NCI-H187 treated with DMSO at 0.1 percent for 48 hours (cell line): Measurements from ENCODE around the gene NEURL1B.
"Not testable (repeated sequence)": the region's sequence is repeated elsewhere in the genome, so short reads cannot be mapped to it uniquely, and the experiment has no call there.

Experiments used
- DNase-seq: peaks from one replicate; lab custom pipeline; 2025; lab: John Stamatoyannopoulos, UW

Gene NEURL1B, protein sequence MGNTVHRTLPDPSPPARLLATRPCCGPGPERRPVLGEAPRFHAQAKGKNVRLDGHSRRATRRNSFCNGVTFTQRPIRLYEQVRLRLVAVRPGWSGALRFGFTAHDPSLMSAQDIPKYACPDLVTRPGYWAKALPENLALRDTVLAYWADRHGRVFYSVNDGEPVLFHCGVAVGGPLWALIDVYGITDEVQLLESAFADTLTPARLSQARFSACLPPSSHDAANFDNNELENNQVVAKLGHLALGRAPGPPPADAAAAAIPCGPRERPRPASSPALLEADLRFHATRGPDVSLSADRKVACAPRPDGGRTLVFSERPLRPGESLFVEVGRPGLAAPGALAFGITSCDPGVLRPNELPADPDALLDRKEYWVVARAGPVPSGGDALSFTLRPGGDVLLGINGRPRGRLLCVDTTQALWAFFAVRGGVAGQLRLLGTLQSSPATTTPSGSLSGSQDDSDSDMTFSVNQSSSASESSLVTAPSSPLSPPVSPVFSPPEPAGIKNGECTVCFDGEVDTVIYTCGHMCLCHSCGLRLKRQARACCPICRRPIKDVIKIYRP

DNA sequence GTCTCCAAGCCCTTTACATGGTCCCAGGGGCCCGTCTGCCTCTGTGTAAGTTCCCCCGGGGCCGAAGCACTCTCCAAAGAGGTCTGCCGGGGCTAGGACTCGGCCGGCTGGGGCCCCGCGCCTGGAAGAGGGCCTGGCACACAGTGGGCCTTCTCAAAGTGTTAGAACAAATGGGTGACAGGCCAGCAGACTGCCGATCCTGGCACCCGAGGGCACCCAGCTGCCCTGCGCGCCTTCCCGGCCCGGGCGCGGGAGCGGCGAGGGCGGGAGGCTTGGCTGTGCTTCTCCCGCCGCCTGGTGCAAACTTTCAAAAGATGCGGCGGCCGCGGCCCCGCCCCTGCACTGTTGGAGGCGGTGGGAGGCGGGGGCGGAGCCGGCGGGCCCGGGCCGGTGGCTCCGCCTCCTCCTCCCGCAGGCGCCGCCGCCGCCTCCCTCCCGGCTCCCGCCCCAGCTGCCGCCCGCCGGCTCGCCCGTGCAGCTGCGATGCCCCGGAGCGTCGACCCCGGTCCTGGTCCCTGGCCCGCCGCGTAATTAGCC is at the start of gene NEURL1B:
Gene NEURL1B, plus strand, starts transcription at position 442 of the 537 bp plus-strand sequence. CDS start 144 bp downstream, outside the sequence.
- DNase-seq = no peak

DNA sequence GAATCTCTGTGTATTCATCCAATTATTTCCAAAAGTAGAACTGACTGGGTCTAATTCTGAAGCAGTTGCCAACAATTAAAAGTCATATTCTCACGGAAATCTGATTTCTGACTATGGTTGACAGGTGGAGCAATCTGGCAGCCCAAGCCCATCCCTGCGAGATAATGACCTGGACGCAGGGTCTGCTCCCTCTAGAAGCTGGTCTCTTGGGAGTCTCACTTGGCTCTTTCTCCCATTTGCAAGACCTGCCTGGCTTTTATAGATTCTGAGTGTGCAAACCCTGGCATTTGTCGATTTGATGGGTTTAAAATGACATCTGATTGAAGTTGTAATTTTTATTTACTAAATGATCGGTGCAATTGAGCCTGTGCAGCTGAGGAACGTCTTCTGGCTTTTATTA is 49.4 kb upstream of the NEURL1B start:
- no peak for DNase-seq

DNA sequence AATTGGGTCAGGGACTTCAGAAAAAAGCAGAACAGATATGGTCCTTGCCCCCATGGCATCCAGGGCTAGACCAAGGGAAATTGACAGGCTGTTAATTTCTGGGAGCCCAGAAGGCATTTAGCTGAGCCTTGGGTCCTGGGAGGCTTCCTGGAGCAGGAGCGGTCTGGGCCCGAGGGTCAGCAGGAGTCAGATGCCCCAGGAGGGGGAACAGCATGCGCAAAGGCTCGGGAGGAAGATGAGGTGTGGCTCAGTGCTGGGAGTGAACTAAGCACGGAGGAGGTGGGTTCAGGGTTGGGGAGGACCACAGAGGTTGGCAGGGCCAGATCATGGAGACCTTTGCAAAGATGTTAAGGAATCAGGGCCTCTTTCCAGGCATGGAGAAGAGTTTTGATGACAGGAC is 48.2 kb upstream of the NEURL1B start:
- DNase-seq = no peak

DNA sequence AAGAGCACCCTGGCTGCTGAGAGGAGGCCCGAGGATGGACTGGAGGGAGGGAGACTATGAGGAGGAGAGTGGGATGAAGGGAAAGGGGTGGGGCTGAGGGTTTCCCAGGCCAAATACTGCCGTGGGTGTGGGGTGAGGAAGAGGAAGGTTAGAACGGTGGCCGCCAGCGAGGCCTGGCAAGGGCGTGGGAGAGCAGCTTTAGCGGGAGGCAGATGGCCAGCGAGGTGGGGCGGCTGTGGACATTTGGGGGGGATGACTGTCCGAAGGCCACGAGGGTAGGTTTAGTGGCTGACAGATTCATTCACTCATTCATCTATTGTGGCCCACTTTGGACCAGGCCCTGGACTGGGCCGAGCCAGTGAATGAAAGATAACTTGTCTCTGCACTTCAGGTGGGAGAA is 47.8 kb upstream of the NEURL1B start:
- no peak for DNase-seq

DNA sequence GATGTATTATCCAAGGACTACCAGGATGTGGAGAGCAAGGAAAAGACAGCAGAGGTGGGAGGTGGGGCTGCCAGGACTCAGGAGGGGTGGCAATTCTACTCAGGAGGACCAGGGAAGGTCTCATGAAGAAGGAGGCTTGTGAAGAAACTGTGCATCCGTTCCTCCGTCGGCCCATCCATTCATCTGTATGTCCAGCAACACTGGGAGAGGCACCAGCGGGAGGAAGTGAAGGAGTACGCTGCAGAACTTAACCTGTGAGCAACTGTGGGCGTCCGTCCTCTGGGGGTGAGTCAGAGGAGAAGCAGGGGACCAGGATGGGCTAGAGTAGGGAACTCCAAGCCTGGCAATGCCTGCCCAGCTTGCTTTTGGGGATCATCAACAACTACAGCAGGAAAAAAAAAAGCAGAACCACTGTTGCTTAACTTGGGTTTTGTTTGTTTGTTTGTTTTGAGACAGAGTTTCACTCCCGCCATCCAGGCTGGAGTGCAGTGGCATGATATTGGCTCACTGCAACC is 47.3 kb upstream of the NEURL1B start:
- DNase-seq = no peak

DNA sequence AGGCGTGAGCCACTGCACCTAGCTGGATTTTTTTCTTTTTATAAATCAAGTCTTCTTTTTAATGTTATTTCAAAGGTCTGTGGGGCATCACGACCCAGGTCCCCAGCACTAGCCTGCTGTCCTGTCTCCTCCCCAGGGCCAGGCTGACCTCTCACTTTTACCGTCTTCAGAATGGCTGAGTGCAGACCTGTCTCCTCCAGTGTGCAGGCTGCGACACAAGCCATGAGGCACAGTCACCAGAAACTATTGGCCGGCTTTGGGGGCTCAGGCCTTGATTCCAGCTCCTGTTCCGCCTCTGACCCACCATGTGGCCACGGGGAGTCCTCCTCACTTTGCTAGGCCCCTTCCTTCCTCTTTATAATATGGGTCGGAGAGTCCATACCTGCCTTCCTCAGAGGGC is 46.6 kb upstream of the NEURL1B start:
- DNase-seq = no peak

DNA sequence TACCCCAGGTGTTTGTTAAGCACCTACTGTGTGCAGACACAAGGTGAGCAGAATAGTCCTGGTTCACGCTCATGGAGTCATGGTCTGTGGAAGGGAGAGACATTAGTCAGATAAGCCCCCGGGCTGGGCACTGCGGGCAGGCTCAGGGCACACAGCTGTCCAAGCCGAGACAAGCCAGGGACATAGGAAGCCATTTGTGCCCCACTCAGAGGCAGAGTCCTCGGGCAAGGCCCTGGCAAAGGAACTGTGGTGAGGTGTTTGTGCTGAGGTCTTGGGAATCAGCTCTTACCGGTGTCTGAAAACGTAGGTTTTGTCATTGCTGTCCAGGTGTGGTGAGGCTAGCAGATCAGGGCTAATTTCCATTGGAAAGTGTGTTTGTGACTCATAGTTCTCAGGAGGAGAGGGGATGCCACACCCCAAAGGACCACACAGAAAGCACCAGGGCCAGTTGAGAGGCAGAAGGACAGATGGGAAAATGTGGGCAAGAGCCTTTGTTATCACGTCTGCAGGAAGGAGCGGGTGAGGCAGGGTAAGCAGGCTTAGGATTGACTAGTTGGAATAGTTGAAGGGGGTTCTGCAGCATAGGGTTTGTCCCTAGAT is 46.1 kb upstream of the NEURL1B start:
- DNase-seq = no peak

DNA sequence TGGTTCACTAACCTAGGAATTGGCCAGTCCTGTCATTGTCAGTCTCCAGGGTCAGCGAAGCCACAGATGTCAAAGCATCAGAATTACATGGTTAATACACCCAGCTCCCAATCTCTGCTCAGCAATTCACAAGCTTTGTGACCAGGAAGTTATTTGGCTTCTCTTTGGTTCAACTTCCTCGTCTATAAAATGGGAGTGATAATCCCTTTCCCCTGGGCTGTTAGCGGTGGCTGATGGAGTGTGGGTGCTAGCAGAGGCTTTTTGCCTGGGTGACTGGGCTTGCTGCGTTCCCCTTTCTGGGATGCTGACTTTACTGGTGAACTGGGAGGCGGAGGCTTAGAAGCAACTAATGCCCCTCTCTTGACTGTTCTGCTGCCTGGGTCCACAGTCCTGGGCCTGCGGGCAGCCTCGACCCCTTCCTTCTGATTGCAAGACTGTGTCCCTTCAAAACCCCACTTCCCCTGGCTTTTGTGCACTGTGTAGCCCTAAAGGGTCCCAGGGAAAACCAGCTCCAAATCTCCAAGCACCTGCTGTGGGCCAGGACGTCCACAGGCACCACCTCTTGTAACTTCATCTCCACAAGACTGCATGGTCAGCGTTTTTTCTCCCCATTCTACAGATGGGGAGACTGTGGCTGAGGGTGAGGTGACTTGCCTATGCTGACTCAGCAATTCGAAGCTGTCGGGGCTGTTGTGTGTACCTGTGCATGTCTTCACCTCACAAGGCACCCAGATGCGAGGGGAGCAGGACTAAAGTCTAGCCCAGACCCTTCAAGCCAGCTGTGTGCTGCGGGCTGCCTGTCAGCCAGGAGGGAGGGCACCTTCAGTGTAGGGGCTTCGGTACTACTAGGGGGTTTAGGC is 45.2 kb upstream of the NEURL1B start:
- no peak for DNase-seq

DNA sequence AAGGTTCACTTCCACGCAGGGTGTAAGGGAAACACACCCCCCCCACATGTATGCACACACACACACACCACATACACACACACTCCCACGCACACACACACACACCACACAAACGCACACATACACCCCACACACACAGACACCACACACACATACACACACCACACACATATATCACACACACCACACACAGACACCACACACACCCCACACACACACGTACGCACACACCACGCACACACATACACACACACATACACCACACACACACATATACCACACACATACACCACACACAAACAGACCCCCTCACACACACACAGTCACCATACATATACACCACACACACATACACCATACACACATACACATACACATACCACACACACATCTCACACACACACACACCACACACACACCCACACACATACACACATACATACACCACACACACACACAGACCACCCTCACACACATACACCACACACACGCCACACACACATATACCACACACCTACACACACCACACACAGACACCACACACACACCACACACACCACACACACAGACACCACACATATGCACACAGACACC is 44.3 kb upstream of the NEURL1B start:
- DNase-seq = no peak

DNA sequence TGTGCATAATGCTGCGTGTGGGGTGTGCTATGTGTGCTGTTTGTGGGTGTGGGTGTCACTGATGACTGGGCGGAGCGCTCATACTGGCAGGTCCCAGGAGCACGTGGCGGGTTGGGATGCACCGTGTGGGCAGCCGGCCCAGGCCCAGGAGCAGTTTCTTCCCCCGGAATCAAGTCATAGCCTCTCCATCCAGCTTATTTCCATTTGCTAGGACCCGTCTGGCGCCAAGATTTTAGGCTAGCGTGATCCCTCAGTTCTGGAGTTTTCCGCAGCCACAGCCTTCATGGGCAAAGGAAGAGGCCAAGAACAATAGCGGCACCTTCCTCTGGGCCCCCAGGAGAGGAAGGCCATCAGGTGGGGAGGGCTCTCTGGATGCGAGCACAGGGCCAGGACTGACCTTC is 43.3 kb upstream of the NEURL1B start:
- DNase-seq = no peak

DNA sequence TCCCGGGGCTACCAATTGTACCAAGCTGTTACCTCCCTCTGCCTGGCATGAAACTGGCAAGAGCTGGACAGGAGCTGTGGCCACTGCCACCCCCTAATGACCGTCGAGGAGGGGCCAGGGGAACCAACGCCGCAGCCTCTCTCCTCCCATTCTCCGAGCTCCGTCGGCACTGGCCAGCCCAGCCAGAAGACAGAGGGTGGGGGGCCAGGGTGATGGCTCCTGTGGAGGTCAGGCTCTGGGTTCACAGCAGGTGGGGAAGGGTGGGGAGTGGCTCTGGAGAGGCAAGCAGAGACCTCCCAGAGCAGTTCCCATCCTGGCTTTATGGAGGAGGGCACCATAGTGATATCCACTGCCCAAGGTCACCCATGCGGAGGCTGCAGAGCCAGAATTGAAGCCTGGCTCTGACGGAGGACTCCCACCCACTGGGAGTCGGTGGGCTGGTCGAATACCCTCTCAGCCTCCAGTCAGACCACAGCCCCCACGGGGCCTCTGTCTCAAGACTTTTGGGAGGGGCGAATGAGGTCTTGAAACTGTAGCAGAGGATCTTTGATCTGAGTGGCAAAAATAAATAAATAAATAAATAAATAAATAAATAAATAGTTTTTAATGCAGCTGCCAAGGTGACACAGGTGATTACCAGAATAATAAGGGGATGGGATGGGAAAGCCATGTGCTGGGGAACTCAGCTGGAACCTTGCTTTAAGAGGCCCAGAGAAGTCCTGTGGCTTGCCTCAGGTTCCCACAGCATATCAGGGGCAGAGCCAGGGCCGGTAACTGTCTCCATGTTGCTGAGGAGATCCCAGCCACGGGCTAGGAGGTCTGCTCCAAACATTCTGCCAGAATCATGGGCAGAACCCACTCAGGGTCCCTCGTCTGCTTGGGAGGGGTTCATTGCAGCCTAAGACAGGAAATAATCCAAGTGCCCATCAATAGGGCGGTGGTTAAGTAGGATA is 42.5 kb upstream of the NEURL1B start:
- no peak for DNase-seq

DNA sequence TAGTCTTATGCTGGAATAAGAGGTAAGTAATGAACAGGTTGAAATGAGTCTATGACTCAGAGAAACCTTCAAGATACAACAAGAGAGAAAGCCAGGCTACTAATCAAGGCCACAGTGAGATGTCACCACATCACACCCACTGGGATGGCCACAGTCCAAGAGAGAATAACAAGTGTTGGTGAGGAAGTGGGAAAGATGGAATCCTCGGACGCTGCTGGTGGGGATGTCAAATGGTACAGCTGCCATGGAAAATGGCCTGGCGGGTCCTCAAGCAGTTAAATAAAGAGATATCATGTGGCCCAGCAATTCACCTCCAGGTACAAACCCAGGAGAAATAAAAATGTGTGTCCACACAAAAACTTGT is 41.9 kb upstream of the NEURL1B start:
- DNase-seq = no peak

DNA sequence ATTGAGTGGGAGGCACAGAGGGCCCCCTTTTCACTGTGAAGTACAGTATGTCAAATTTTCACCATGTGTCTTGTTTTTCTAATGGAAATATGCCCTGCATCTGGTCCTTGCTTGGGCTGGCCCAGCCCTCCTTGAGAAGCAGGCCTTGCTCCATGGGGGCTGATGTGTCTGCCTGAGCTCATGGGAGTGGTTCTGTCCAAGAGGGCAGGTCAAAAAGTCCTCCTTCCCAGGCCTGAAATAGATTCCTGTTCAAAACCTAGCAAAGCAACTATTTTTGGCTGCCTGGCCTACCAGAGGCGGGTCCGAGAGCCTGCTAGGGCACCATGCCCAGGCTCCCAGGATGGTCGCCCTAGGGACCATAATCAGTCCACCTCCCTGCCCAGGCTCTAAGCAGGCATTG is 40.5 kb upstream of the NEURL1B start:
- no peak for DNase-seq

DNA sequence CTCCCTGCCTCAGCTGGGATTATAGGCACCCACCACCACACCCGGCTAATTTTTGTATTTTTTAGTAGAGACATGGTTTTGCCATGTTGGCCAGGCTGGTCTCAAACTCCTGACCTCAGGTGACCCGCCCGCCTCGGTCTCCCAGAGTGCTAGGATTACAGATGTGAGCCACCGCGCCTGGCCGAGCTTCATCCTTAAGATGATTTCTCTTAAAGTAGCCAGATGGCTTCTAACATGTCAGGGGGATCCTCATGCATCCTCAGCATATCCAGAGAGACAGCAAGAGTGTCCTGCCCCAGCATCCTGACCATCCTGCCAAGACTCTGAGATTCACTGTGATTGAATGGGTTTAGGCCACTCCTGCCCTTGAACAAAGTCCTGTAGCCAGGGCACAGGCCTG is 39.5 kb upstream of the NEURL1B start:
- not testable (repeated sequence) for DNase-seq

DNA sequence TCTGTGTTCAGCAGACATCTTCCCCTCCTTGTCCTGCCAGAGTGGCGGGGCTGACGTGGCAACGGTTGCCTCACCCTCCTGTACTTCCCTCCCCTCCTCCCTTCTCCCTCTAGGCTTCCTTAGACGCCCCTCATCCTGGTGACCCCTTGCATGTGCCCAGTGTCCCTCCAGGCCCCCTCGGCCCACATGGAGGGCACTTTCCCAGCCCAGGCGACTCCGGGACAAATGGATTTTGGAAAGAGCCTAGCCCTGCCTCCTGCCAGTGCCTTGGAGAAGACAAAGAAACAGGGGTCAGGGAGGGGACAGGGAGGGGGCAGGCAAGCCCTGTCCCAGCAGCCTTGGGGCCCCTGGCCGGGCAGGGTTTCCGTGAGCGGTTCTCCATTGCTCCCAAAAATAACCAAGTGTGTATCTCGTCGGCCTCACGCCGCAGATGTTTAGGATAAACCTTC is 38.3 kb upstream of the NEURL1B start:
- no peak for DNase-seq

DNA sequence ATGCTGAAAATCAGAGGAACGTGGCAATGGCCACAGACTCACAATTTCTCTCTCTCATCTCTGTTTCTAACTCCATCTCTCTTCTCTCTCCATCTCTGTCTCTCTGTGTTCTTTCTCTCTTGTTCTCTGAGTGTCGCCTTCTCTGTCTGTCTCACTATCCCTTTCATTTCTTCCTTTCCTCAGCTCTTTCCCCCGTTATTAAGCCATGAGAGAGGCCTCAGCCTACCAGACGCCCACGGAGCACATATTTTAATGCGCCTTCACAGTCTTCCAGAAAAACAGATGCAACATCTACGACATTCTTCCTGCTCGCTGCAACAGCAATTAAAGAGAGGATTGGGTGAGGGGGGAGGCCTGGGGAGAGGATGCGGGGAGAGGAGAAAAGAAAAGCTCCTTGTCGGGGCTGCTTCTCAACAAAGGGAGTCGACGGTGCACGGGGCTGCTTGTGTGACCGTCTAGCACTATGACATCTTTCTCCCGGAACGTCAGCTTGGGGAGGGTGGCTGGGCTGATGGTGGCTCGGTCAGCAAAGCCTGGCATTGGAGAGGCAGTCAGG is 37.7 kb upstream of the NEURL1B start:
- no peak for DNase-seq

DNA sequence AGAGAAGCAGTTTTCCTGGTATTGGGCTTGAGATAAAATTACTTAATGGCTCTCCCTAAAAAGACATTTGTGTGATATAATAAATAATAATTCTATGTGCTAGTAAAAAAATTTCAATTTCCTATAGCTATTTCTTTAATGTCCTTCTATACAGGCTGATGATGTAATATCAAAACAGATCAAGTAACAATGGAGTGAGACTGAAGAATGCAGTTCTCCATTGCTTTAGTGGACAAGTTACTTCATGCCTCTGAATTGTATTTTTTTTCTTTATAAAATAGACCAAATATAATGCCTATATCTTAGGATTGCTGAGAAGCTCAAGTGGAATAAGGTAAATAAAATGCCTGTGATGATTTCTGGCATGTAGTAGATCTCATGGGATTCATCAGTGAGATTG is 35.6 kb upstream of the NEURL1B start:
- no peak for DNase-seq

DNA sequence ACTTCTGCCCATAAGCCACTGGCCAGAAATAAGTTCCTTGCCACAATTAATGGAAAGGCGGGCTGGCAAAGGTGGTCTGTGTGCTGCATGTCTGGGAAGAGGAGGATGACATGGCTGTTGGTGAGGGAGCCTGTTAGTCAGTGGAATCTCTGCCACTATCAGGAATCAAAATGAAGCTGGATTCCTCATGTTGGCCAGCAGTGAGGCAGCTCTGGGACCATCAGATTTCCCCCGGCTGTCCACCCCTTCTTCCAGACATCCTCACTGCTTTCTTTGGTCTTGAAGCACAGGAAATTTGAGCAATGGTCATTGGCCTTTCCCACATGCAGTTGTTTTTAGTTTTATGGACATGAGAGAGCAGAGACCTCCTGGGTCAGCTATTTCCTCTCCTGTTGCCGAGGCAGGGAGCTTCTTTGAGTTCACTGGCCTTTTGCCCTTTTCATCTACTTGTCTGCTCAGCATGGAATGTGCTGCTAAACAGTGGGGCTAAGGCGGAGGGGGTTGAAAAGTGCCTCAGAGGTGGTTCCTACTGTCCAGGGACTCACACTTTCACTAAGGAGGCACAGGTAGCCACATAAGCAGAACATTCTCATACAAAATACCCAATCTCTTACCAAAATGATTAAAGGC is 34.8 kb upstream of the NEURL1B start:
- DNase-seq = no peak

DNA sequence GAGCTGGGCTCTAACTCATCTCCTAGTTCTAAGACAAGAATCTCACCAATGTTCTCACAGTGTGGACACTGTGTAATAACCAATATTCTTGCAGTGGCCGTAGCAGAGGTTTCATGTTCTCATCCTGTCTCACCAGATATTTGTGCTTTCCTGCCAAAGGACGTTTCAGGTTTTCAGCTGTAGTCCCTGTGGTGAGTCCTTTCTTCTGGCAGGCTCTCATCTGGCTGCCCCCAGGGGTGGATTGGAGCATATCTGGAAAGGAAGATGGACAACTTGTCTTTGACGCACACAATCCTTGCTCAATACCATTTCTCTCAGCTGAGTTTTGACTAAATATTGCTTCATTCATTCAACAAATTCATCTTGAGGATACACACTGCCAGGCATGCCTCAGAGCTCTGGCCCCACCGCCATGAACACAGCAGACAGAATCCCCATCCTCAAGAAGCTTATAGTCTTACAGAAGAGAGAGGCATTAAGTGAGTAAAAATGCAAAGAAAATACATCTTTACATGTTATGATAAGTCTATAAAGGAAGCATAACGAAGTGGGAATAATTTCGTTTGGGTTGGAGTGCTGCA is 33.8 kb upstream of the NEURL1B start:
- DNase-seq = no peak
